GM19452 (cell line): ENCODE results near the gene MAP3K19.
"Not testable (repeated sequence)": the region's sequence is repeated elsewhere in the genome, so short reads cannot be mapped to it uniquely, and the experiment has no call there.

Source experiments
- ATAC-seq: cut with Tn5 transposase; IDR thresholded peaks from one replicate; pipeline ENCODE4 v1.9.1; 2021; ENCODE audit not compliant: unreplicated experiment

The MAP3K19 gene

DNA sequence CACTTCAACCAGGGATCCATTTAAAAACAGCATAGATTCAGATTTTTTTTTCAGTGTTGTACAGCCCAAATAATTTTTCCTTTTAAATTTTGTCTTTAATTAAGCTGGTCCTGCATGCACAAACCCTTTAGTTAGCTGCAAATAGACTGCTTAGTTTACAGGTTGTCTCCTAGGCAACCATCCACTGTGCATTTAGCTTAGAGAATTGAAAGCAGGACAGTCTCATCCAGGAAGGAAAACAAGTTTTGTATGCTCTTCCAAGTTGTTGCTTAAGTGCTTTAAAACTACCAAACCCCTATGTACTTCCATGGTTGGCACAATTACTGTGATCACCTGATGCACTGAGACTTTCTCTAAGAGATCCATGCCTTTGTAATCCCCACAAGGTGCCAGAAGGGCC lies at the start of gene MAP3K19:
MAP3K19 (minus strand) TSS at position 148 of the 400 bp plus-strand sequence. CDS start 22,800 bp downstream, outside the sequence.
- ATAC-seq: no peak

- ATAC-seq: no peak
These were observed 49.6 kb upstream of the MAP3K19 start for GRCh38 chr2:135096665-135097446.

DNA sequence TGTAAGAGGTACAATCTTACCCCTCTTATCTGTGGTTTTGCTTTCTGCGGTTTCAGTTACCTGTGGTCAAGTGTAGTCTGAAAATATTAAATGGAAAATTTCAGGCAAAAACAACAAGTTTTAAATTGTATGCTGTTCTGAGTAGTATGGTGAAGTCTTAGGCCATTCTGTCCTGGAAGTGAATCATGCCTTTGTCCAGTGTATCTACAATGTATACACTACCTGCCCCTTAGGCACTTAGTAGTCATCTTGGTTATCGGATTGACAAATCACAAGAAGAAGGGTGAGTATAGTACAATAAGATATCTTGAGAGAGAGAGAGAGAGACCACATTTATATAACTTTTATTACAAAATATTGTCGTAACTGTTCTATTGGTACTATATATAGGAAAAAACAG lies 48.3 kb upstream of the MAP3K19 start:
- no peak for ATAC-seq

DNA sequence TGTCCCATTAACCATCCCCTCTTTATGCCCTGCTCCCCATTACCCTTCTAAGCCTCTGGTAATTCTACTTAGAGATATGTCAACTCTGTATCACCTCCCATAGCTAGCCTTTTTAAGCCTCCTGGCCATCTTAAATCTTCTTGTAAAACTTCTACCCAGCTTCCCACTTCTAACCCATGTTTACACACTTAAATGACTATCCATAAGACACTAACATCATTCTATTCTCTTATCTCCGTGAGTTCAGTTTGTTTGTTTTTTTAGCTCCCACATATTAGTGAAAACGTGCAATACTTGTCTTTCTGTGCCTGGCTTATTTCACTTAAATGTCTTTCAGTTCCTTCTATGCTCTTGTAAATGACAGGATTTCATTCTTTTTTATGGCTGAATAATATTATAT lies 47.3 kb upstream of the MAP3K19 start:
- no peak for ATAC-seq

- ATAC-seq: no peak
These were observed 46.6 kb upstream of the MAP3K19 start for GRCh38 chr2:135093670-135094330.

- ATAC-seq: no peak
These were observed 45.9 kb upstream of the MAP3K19 start for GRCh38 chr2:135093193-135093592.

- ATAC-seq: no peak
These were observed 44.4 kb upstream of the MAP3K19 start for GRCh38 chr2:135091681-135092080.

DNA sequence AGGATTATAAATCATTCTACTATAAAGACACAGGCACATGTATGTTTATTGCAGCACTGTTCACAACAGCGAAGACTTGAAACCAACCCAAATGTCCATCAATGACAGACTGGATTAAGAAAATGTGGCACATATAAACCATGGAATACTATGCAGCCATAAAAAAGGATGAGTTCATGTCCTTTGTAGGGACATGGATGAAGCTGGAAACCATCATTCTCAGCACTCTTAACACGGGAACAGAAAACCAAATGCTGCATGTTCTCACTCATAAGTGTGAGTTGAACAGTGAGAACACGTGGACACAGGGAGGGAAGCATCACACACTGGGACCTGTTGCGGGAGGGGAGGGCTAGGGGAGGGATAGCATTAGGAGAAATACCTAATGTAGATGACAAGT lies 42.4 kb upstream of the MAP3K19 start:
- ATAC-seq: not testable (repeated sequence)

DNA sequence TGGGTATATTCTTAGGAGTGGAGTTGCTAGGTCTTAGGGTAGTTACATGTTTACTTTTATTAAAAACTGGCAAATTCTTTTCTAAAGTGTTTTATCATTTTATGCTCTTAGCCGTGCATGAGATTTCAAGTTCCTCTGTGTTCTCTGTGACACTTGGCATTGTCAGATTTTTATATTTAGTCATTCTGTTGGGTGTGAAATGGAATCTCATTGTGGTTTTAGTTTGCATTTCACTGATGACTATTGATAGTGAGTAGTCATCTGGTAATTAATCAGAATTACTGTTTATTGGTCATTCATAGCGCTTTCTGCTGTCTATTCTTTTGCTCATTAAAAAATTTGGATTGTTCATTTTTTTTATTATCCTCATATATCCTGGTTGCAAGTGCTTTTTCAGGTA lies 39.0 kb upstream of the MAP3K19 start:
- ATAC-seq: no peak

DNA sequence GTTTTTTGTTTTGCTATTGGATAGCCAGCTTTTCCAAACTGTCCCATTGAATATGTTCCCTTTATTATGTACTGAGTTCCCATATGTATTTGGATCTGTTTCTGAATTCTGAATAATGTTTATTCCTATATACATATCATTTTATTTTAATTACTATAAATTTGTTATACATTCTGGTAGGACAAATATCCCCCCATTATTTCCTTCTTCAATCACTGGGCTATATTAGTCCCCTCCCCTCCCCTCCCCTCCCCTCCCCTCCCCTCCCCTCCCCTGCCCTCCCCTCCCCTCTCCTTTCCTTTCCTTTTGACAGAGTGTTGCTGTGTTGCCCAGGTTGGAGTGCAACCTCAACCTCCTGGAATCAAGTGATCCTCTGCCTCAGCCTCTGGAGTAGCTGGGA lies 31.2 kb upstream of the MAP3K19 start:
- no peak for ATAC-seq

DNA sequence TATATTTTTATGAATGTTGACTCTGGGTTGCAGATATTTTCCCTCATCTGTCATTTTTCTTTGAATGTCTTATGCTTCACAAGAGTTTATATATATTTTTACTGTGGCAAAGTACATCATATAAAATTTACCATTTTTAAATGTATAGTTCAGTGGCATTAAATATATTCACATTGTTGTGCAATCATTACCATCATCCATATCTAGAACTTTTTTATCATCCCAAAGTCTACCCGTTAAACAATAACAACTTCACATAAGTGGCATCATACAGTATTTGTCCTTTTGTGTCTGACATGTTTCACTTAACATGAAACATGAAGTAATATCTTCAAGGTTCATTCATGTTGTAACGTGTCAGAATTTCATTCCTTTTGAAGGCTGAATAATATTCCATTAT lies 29.3 kb upstream of the MAP3K19 start:
- no peak for ATAC-seq

DNA sequence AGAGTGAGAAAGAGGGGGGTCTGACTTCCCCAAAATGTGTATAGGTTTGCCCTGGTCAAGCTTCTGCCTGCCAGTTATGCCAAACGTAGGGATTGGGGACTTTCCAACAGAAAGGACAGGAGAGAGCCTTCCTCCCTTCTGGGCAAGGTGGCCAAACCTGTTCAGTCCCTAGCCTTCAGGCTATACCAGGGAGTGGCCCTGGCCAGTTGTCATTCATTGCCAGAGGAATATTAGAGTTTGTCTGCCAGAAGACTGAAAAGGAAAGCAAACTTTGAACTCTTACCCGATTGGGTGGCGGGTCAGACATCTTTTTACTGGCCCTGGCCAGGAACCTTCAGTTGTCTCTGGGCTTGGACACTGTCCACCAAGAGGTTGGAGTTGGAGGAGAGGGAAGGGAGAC lies 27.0 kb upstream of the MAP3K19 start:
- ATAC-seq: no peak

GRCh38 chr2:135072125-135072997 lies 25.1 kb upstream of the MAP3K19 start:
- ATAC-seq: no peak

GRCh38 chr2:135066710-135067109 lies 19.5 kb upstream of the MAP3K19 start:
- no peak for ATAC-seq

GRCh38 chr2:135064149-135064548 lies 16.9 kb upstream of the MAP3K19 start:
- ATAC-seq: no peak

- ATAC-seq: no peak
These were observed 16.0 kb upstream of the MAP3K19 start for GRCh38 chr2:135063210-135063609.

GRCh38 chr2:135059577-135059976 lies 12.3 kb upstream of the MAP3K19 start:
- no peak for ATAC-seq

GRCh38 chr2:135056790-135057189 lies 9.5 kb upstream of the MAP3K19 start:
- ATAC-seq: no peak

- ATAC-seq: no peak
These were observed 8.0 kb upstream of the MAP3K19 start for GRCh38 chr2:135055182-135055786.

DNA sequence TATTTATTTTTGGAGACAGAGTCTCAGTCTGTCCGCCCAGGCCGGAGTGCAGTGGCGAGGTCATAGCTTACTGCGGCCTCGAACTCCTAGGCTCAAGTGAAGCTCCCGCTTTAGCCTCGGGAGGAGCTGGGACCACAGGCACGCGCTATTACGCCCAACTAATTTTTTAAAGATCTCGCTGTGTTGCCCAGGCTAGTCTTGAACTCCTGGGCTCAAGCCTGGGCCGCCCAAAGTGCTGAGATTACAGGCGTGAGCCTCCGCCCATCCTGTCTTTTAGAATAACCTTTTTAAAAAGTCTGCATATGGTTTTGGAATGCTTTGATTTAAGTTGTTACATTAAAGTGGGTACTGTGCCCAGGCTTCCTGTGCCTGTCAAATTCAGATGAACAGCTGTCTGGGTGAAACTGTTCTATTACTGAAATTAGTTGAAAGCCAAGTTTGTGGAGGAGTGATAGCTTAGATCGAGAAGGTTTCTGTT lies 5.8 kb upstream of the MAP3K19 start:
- ATAC-seq: peak; percentile 43
